ENCODE measurements around the gene HOPX.
"Not testable (repeated sequence)": the region's sequence is repeated elsewhere in the genome, so short reads cannot be mapped to it uniquely, and the experiment has no call there.

Gene HOPX

DNA sequence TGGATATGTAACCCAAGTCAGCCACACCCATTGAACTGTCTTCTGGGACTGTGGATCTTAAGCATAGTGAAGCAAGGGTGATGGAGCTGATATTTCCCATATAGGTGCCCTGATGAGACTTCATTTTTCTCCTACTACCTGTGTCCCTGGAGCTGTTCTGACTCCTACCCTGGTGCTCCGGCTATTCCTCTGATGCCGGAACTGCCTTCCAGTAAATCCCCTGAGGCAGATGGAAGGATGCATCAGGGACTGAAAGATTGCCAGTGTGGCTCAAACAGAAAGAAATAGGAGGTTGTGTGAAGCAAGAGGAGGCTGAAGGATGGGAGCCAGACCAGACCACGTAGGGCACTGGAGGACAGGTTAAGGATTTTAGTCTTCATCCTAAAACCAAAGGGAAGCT lies 74.7 kb downstream of the HOPX start:
- TF ChIP-seq CTCF (conservative IDR thresholded peaks at IDR 0.05; ENCODE audit: low read depth, low read length) = no peak
- no peak for DNase-seq (ENCODE audit: low read depth)
- H3K4me3 ChIP-seq (ENCODE audit: low read depth, low read length) = no peak overlapping the region

DNA sequence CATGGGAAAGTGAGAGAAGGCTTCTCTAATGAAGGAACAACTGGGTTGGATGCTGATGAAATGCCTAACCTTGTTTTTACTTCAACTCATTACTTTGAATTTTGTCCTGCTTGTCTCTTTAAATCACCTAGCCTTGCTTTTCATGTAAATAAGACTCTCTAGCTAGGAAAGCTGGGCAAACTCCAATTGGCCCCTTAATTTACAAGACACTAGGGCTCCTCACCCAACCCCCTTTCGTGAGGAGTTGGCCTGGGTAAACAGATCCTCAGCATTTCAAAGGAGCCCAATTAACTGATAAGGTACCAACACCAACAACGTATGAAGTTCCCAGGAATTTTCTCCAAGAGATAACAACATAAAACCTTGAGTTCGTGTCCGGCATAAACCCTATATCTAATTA lies 75.6 kb downstream of the HOPX start:
- H3K4me3 ChIP-seq (ENCODE audit: low read depth, low read length); DNase-seq (ENCODE audit: low read depth): not testable (repeated sequence)

GRCh38 chr4:56603297-56603696 lies 77.8 kb downstream of the HOPX start:
- no peak for TF ChIP-seq CTCF (conservative IDR thresholded peaks at IDR 0.05; ENCODE audit: low read depth, low read length)
- DNase-seq (ENCODE audit: low read depth) = no peak
- H3K4me3 ChIP-seq (ENCODE audit: low read depth, low read length) = no peak overlapping the region
